Myocyte (in vitro differentiated cells): ENCODE results near the gene NUP88. TPM values are rescaled to one million over a fixed set of nuclear protein-coding genes. Genes with fewer than 3 reads are reported as not detected.

ENCODE experiments used
- DNase-seq: peaks from one replicate; pipeline ENCODE4 v3.0.0-alpha.2; 2012; ENCODE audit warnings: low read depth
- total RNA-seq: library from RNA; depleted of rRNA; stranded (reverse); fragments of >200 nt; gene quantifications from 2 replicates; pipeline ENCODE4 v1.2.3, GENCODE V29; 2014

The NUP88 gene
- total RNA-seq, 1 donor from 2014 or later, result 93.5 TPM

- DNase-seq, result no peak
These were observed 63.9 kb downstream of the NUP88 start for GRCh38 chr17:5355421-5356129.

GRCh38 chr17:5354886-5355415, 64.5 kb downstream of the NUP88 start:
- DNase-seq, result no peak

GRCh38 chr17:5354310-5354709, 65.2 kb downstream of the NUP88 start:
- no peak for DNase-seq

GRCh38 chr17:5352681-5353289, 66.7 kb downstream of the NUP88 start:
- no peak for DNase-seq

GRCh38 chr17:5344914-5345313, 74.5 kb downstream of the NUP88 start:
- no peak for DNase-seq

Other genes with a start within 250 kb of the NUP88 start
- 4.9 and 5.9 TPM in 2 replicates for gene ZNF594, start 227.8 kb downstream of the NUP88 start, total RNA-seq
- not detected in 2 replicates for gene SCIMP, start 184.8 kb downstream of the NUP88 start, total RNA-seq
- 57.8 and 58.1 TPM in 2 replicates for gene RABEP1, start 137.4 kb downstream of the NUP88 start, total RNA-seq
- 72.4 and 85.9 TPM in 2 replicates for gene RPAIN, start 520 bp upstream of the NUP88 start, total RNA-seq
- gene C1QBP, start 19.5 kb upstream of the NUP88 start, total RNA-seq, result 191 and 195 TPM in 2 replicates
- gene DHX33, start 49.3 kb upstream of the NUP88 start, total RNA-seq, result 7.1 and 8.3 TPM in 2 replicates
- 59.1 and 68.0 TPM in 2 replicates for gene DERL2, start 66.5 kb upstream of the NUP88 start, total RNA-seq
- 21.9 and 22.6 TPM in 2 replicates for gene MIS12, start 66.9 kb upstream of the NUP88 start, total RNA-seq
- 31.7 and 46.0 TPM in 2 replicates for gene NLRP1, start 164.8 kb upstream of the NUP88 start, total RNA-seq